ENCODE data around the gene NXF1. TPM values are rescaled to one million over a fixed set of nuclear protein-coding genes. Genes with fewer than 3 reads are reported as not detected.
A peak's percentile ranks its signal among the peaks of the same experiment; 100 is the strongest.
"Not testable (repeated sequence)": the region's sequence is repeated elsewhere in the genome, so short reads cannot be mapped to it uniquely, and the experiment has no call there.

Gene NXF1
- total RNA-seq, 4 donors from 2014 or later, result 56.6 to 114 (median 79.6) TPM

- 6 to 7% methylated on average over 40 of the region's 40 CpGs for WGBS, 2 donors
- intact Hi-C loops (cut with DNase I; ENCODE audit: low total_unique reads), result no loop called here
- peak; percentile 34 to 92 for DNase-seq (ENCODE audit: low spot score in 2 of 2)
- peak within 1 kb of the TSS; percentile 88 for H3K4me3 ChIP-seq (ENCODE audit: low read depth, poor library complexity, severe bottlenecking)
- no peak for TF ChIP-seq POLR2A (IDR thresholded peaks at IDR 0.05)
- no peak for TF ChIP-seq CTCF (IDR thresholded peaks at IDR 0.05)
These were observed 27.3 kb upstream of the NXF1 start, which contains the start of gene TEX54 for GRCh38 chr11:62832336-62833234. TSS of gene TEX54 (minus strand) at chr11:62832841.

- H3K4me3 ChIP-seq (ENCODE audit: low read depth, poor library complexity, severe bottlenecking), result peak within 1 kb of the TSS; percentile 88
- WGBS, 2 donors, result 0% methylated on average over 49 to 61 of the region's 65 CpGs
- peak; percentile 100 for DNase-seq (ENCODE audit: low spot score in 2 of 2)
- intact Hi-C loops (cut with DNase I; ENCODE audit: low total_unique reads), result no loop called here
- TF ChIP-seq CTCF (IDR thresholded peaks at IDR 0.05) (no peak), POLR2A (IDR thresholded peaks at IDR 0.05) (peak in 1 of 2 donors; percentile 50)
These were observed 26.5 kb upstream of the NXF1 start, which contains the start of gene STX5 for GRCh38 chr11:62831520-62832335. TSS of gene STX5 (minus strand) at chr11:62832051. CDS start at chr11:62831243, 808 bp downstream.

- 0% methylated on average over 33 of the region's 33 CpGs for WGBS, 2 donors
- DNase-seq (ENCODE audit: low spot score in 2 of 2), result no peak
- intact Hi-C loops (cut with DNase I; ENCODE audit: low total_unique reads), result no loop called here
- TF ChIP-seq POLR2A (IDR thresholded peaks at IDR 0.05) (no peak), CTCF (IDR thresholded peaks at IDR 0.05) (no peak)
- H3K4me3 ChIP-seq (ENCODE audit: low read depth, poor library complexity, severe bottlenecking), result peak overlapping the region; percentile 88
These were observed 25.8 kb upstream of the NXF1 start for GRCh38 chr11:62830904-62831519.

GRCh38 chr11:62828130-62828529, 22.9 kb upstream of the NXF1 start:
- WGBS, 2 donors, result 92 to 97% methylated on average over 8 of the region's 8 CpGs
- DNase-seq (ENCODE audit: low spot score in 2 of 2); H3K4me3 ChIP-seq (ENCODE audit: low read depth, poor library complexity, severe bottlenecking); intact Hi-C loops (cut with DNase I; ENCODE audit: low total_unique reads): not testable (repeated sequence)

- no peak overlapping the region for H3K4me3 ChIP-seq (ENCODE audit: low read depth, poor library complexity, severe bottlenecking)
- no peak for DNase-seq (ENCODE audit: low spot score in 2 of 2)
- WGBS, 2 donors, result 90 to 100% methylated on average over 3 of the region's 3 CpGs
- TF ChIP-seq CTCF (IDR thresholded peaks at IDR 0.05) (no peak), POLR2A (IDR thresholded peaks at IDR 0.05) (no peak)
- intact Hi-C loops (cut with DNase I; ENCODE audit: low total_unique reads), result no loop called here
These were observed 18.4 kb upstream of the NXF1 start for GRCh38 chr11:62823677-62824076.

Data from lower leg skin (tissue), 4 donors.